ENCODE measurements around the gene HRH1.

GRCh38 chr3:11221818-11222415 is 67.6 kb downstream of the HRH1 start:
- TF ChIP-seq CTCF (IDR thresholded peaks at IDR 0.05) = no peak
- no peak for TF ChIP-seq TCF7L2 (IDR thresholded peaks at IDR 0.05; ENCODE audit: low read depth, low read length)
- TF ChIP-seq REST (IDR thresholded peaks at IDR 0.05; ENCODE audit: insufficient read depth in 1 of 2, low read depth in 2 of 2, low read length in 1 of 2) = no peak
- TF ChIP-seq POLR2AphosphoS5 (IDR thresholded peaks at IDR 0.05; ENCODE audit: low read depth, low read length) = no peak
- no peak for TF ChIP-seq SIN3A (IDR thresholded peaks at IDR 0.05; ENCODE audit: borderline replicate concordance, insufficient read depth, low read depth, low read length)

All from Panc1 (cell line).